A673 (cell line): ENCODE results near the gene SOWAHB. TPM values are rescaled to one million over a fixed set of nuclear protein-coding genes. Genes with fewer than 3 reads are reported as not detected.

ENCODE experiments used
- Bru-seq: library from RNA; stranded (reverse); fragments of 400-500 nt; gene quantifications from one replicate; lab custom pipeline; 2021; lab: Mats Ljungman, UMichigan
- BruChase-seq, 2 experiments: library from RNA; stranded (reverse); fragments of 400-500 nt; gene quantifications; one replicate each; lab custom pipeline; 2021; lab: Mats Ljungman, UMichigan
- BruUV-seq: library from RNA; stranded (reverse); fragments of 400-500 nt; replicated peaks from 2 replicates; lab custom pipeline; 2021; lab: Mats Ljungman, UMichigan
- CTCF ChIA-PET: fragments of 300-600 bp; sonication (Branson Sonifier 250); formaldehyde crosslinking; loops from one replicate; lab custom pipeline; 2022; ENCODE audit warnings: antibody characterized with exemption; lab: Charles Lee
- POLR2A ChIA-PET: fragments of 300-600 bp; sonication (Branson Sonifier 250); formaldehyde crosslinking; loops from one replicate; lab custom pipeline; 2022; ENCODE audit warnings: antibody characterized with exemption; ENCODE audit not compliant: low non-redundant PET; lab: Charles Lee
- DNase-seq: peaks from one replicate; pipeline ENCODE4 v3.0.0-alpha.2; 2015; ENCODE audit warnings: low spot score
- H3K27ac ChIP-seq: fragments of 200-600 bp; sonication (generic); 2 replicates; pipeline ENCODE4 v1.5.1; 2016; ENCODE audit warnings: mixed run types, low read depth, mild to moderate bottlenecking, mixed read lengths, antibody characterized with exemption, low read length; ENCODE audit not compliant: poor library complexity, severe bottlenecking
- H3K27me3 ChIP-seq: fragments of 200-600 bp; sonication (generic); replicated peaks from 2 replicates; pipeline ENCODE4 v1.6.1; 2017; ENCODE audit warnings: mixed run types, low read depth, mild to moderate bottlenecking, mixed read lengths, antibody characterized with exemption, low read length; ENCODE audit not compliant: insufficient read depth, poor library complexity
- H3K36me3 ChIP-seq: fragments of 200-600 bp; sonication (generic); 2 replicates; pipeline ENCODE4 v1.6.1; 2016; ENCODE audit warnings: mixed run types, mild to moderate bottlenecking, mixed read lengths, antibody characterized with exemption, low read length; ENCODE audit not compliant: insufficient read depth, poor library complexity, severe bottlenecking
- H3K4me1 ChIP-seq: fragments of 200-600 bp; sonication (generic); 2 replicates; pipeline ENCODE4 v1.6.1; 2017; ENCODE audit warnings: mixed run types, mild to moderate bottlenecking, mixed read lengths, antibody characterized with exemption, low read length; ENCODE audit not compliant: insufficient read depth, poor library complexity, severe bottlenecking
- H3K4me3 ChIP-seq: fragments of 200-600 bp; sonication (generic); 2 replicates; pipeline ENCODE4 v1.5.1; 2016; ENCODE audit warnings: low read depth, mixed run types, mild to moderate bottlenecking, mixed read lengths, low read length; ENCODE audit not compliant: poor library complexity, severe bottlenecking
- H3K9me3 ChIP-seq: fragments of 200-600 bp; sonication (generic); 2 replicates; pipeline ENCODE4 v1.6.1; 2016; ENCODE audit warnings: mixed run types, low read depth, mild to moderate bottlenecking, mixed read lengths, antibody characterized with exemption, low read length; ENCODE audit not compliant: poor library complexity, severe bottlenecking
- CTCF ChIP-seq: fragments of 300-800, 200-600 bp; sonication (generic); conservative IDR thresholded peaks from 2 replicates; pipeline ENCODE4 v1.5.1; 2017; ENCODE audit warnings: low read depth, mild to moderate bottlenecking, antibody characterized with exemption, low read length, moderate library complexity, mixed read lengths
- EZH2 ChIP-seq: fragments of 200-600 bp; sonication (generic); IDR thresholded peaks from 2 replicates; pipeline ENCODE4 v1.6.1; 2017; ENCODE audit warnings: borderline replicate concordance, low read depth, mild to moderate bottlenecking, mixed read lengths, antibody characterized with exemption, low read length; ENCODE audit not compliant: poor library complexity, severe bottlenecking
- intact Hi-C: fragments of 100-400 bp; cut with micrococcal nuclease; formaldehyde crosslinking; loops from one replicate; pipeline ENCODE4 v1.10.0; 2022; ENCODE audit not compliant: unreplicated experiment
- long read RNA-seq: library from polyadenylated mRNA; stranded (forward); transcript quantifications from one replicate; pipeline ENCODE4 v2.0.0, GENCODE V29; 2022
- total RNA-seq: library from RNA; stranded (reverse); gene quantifications from 2 replicates; pipeline ENCODE4 v1.2.3, GENCODE V29; 2021

Gene SOWAHB
- total RNA-seq (0.13 and 0.15 TPM in 2 replicates), Bru-seq, nascent RNA (not detected), BruChase-seq, experiment 1, labeled RNA remaining after a 2-hour chase (percentile 27 among the genes with signal in this experiment), BruChase-seq, experiment 2, labeled RNA remaining after a 6-hour chase (percentile 15 among the genes with signal in this experiment)
- long read RNA-seq, result 0 reads

GRCh38 chr4:76897536-76898384 lies at the start of gene SOWAHB:
Gene SOWAHB (minus strand): TSS chr4:76898144. CDS start chr4:76897849, 295 bp downstream.
- no peaks in the 10 kb centered on the region for H3K9me3 ChIP-seq
- ChIA-PET CTCF (no interaction called here), POLR2A (no interaction called here)
- no peak for DNase-seq
- no peak within 1 kb of the TSS for H3K27ac ChIP-seq
- no peaks in the 10 kb centered on the region for H3K4me1 ChIP-seq
- H3K27me3 ChIP-seq, result peaks cover 29% of the 10 kb centered on the region
- intact Hi-C loops, result no loop called here
- TF ChIP-seq EZH2, result no peak
- no peak for TF ChIP-seq CTCF
- BruUV-seq, result no TSS peak
- H3K36me3 ChIP-seq, result no peaks in the 10 kb centered on the region
- H3K4me3 ChIP-seq, result peak within 1 kb of the TSS; percentile 43

GRCh38 chr4:76947369-76947768 lies 49.4 kb upstream of the SOWAHB start:
- TF ChIP-seq EZH2 (no peak), CTCF (no peak)
- Histone ChIP-seq H3K27me3 (no peaks in the 10 kb centered on the region), H3K4me3 (no peak overlapping the region), H3K27ac (no peak overlapping the region), H3K4me1 (peaks cover 9% of the 10 kb centered on the region), H3K9me3 (no peaks in the 10 kb centered on the region), H3K36me3 (no peaks in the 10 kb centered on the region)
- no TSS peak for BruUV-seq
- ChIA-PET POLR2A (no interaction called here), CTCF (interaction anchor here (0.7 kb wide), 1 partner anchor 136 kb away, joined by 4 read pairs; no protein-coding TSS in a partner anchor)
- DNase-seq, result no peak
- intact Hi-C loops, result loop anchor here (5.0 kb wide), 1 partner anchor 145 kb away; no protein-coding TSS in a partner anchor

- no peaks in the 10 kb centered on the region for H3K4me1 ChIP-seq
- no peak for TF ChIP-seq EZH2
- TF ChIP-seq CTCF, result no peak
- intact Hi-C loops, result no loop called here
- H3K27ac ChIP-seq, result no peak overlapping the region
- H3K36me3 ChIP-seq, result no peaks in the 10 kb centered on the region
- no peak overlapping the region for H3K4me3 ChIP-seq
- H3K9me3 ChIP-seq, result no peaks in the 10 kb centered on the region
- BruUV-seq, result no TSS peak
- H3K27me3 ChIP-seq, result no peaks in the 10 kb centered on the region
- ChIA-PET CTCF (interaction anchor here (0.6 kb wide), 1 partner anchor 434 kb away, joined by 3 read pairs; no protein-coding TSS in a partner anchor), POLR2A (no interaction called here)
- DNase-seq, result no peak
Measured at GRCh38 chr4:76943790-76944189, 45.8 kb upstream of the SOWAHB start.
